ENCODE data around the gene VPS37C. TPM values are rescaled to one million over a fixed set of nuclear protein-coding genes. Genes with fewer than 3 reads are reported as not detected.

VPS37C gene
- total and polyA plus RNA-seq, 2 of the 13 experiments (the other 11 are each of a cell fraction or from before 2014, with no cell fraction given) = 7.5 to 8.8 TPM

- no peak for TF ChIP-seq CREM (IDR thresholded peaks at IDR 0.05)
- TF ChIP-seq CREM (CRISPR knock-in tag; IDR thresholded peaks at IDR 0.05) = no peak
- TF ChIP-seq MLXIP (CRISPR knock-in tag; IDR thresholded peaks at IDR 0.05; ENCODE audit: borderline replicate concordance) = no peak
- no peak for TF ChIP-seq TAF15 (IDR thresholded peaks at IDR 0.05; ENCODE audit: low read depth, low read length, poor library complexity, severe bottlenecking)
- TF ChIP-seq PREB (CRISPR knock-in tag; IDR thresholded peaks at IDR 0.05) = no peak
- no peak for TF ChIP-seq CENPX (CRISPR knock-in tag; IDR thresholded peaks at IDR 0.05)
- TF ChIP-seq MAFG (CRISPR knock-in tag; IDR thresholded peaks at IDR 0.05) = no peak
- TF ChIP-seq ZNF382 (CRISPR knock-in tag; IDR thresholded peaks at IDR 0.05; ENCODE audit: borderline replicate concordance) = no peak
- no peak for TF ChIP-seq ZNF672 (CRISPR knock-in tag; IDR thresholded peaks at IDR 0.05)
- TF ChIP-seq, protein P1, sequence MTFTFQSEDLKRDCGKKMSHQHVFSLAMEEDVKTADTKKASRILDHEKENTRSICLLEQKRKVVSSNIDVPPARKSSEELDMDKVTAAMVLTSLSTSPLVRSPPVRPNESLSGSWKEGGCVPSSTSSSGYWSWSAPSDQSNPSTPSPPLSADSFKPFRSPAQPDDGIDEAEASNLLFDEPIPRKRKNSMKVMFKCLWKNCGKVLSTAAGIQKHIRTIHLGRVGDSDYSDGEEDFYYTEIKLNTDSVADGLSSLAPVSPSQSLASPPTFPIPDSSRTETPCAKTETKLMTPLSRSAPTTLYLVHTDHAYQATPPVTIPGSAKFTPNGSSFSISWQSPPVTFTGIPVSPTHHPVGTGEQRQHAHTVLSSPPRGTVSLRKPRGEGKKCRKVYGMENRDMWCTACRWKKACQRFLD (CRISPR knock-in tag; IDR thresholded peaks at IDR 0.05; ENCODE audit: borderline replicate concordance) = no peak
- no peak for TF ChIP-seq JARID2 (CRISPR knock-in tag; IDR thresholded peaks at IDR 0.05; ENCODE audit: insufficient replicate concordance)
- peak; percentile 78 for TF ChIP-seq POGZ (CRISPR knock-in tag; IDR thresholded peaks at IDR 0.05)
- no peak for TF ChIP-seq ZNF335 (CRISPR knock-in tag; IDR thresholded peaks at IDR 0.05)
- TF ChIP-seq GATA4 (IDR thresholded peaks at IDR 0.05; ENCODE audit: borderline replicate concordance, low read depth) = no peak
- TF ChIP-seq ZNF225 (CRISPR knock-in tag; IDR thresholded peaks at IDR 0.05) = no peak
- TF ChIP-seq ZNF547 (CRISPR knock-in tag; IDR thresholded peaks at IDR 0.05) = no peak; the same call in 1 of the 2 replicates
- peak; percentile 29 for TF ChIP-seq ZNF556 (CRISPR knock-in tag; IDR thresholded peaks at IDR 0.05; ENCODE audit: borderline replicate concordance)
- TF ChIP-seq ZNF569 (CRISPR knock-in tag; IDR thresholded peaks at IDR 0.05; ENCODE audit: borderline replicate concordance) = no peak
- no peak for TF ChIP-seq RAD51 (IDR thresholded peaks at IDR 0.05; ENCODE audit: borderline replicate concordance)
- no peak for TF ChIP-seq HES4 (CRISPR knock-in tag; IDR thresholded peaks at IDR 0.05; ENCODE audit: borderline replicate concordance)
- TF ChIP-seq, protein P2, sequence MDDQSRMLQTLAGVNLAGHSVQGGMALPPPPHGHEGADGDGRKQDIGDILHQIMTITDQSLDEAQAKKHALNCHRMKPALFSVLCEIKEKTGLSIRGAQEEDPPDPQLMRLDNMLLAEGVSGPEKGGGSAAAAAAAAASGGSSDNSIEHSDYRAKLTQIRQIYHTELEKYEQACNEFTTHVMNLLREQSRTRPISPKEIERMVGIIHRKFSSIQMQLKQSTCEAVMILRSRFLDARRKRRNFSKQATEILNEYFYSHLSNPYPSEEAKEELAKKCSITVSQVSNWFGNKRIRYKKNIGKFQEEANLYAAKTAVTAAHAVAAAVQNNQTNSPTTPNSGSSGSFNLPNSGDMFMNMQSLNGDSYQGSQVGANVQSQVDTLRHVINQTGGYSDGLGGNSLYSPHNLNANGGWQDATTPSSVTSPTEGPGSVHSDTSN (CRISPR knock-in tag; IDR thresholded peaks at IDR 0.05; ENCODE audit: borderline replicate concordance) = no peak
Observed at GRCh38 chr11:61160487-61161189, 588 bp downstream of the VPS37C start (continued).

Measured in HepG2 (cell line).